Ramos (cell line): ENCODE measurements around the gene PTPRD.

Experiments
- in situ Hi-C: fragments of 300-500 bp; cut with MboI; formaldehyde crosslinking; loops from one replicate; pipeline ENCODE4 v1.14.3; 2022; ENCODE audit warnings: low sequenced_read_pairs; ENCODE audit not compliant: unreplicated experiment

PTPRD gene

DNA sequence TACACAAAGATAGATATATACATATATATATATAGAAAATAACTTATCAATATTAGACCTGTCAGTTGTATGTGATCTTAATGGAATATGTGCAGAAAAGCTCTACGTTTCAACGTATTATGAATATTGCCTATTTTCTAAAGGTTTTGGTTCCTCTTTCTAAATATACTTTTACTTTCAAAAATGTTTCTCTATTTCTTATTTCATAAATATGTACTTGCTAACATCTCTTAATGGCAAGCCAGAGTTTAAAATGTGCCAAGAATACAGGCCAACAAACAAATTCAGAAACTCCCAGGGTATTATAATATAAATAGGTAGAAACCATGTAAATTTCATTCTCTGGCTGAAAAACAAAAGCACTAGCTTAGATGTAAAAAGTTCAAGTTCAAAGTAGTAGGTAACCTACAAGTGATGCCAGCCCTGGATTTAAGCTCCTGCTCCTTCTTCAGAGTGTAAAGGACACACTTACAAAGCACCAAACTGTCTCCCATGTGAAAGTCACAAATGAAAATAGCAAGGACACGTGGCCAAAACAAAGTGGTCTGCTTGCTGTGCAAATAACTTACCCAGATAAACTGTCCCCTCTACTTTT lies 2128.1 kb downstream of the PTPRD start:
- in situ Hi-C loops = no loop called here

DNA sequence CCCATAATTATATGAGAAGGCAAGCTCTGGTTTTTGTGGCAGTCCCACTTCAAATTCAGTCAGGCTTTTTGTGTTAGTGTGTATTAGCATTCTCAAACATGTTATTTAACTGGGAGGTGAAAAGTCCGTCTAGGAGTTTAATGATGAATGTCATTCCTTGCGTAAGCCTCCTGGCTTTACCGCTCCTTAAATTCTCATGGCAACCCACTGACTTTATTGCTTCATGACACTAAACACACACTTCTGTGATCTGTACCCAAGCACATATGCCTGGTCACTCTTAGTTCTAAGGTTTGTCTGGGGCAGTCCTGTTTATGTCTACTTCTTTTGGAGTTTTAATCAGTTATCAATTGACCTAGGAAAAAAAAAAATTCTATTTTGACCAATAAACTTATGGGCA lies 2135.4 kb downstream of the PTPRD start:
- in situ Hi-C loops = no loop called here

DNA sequence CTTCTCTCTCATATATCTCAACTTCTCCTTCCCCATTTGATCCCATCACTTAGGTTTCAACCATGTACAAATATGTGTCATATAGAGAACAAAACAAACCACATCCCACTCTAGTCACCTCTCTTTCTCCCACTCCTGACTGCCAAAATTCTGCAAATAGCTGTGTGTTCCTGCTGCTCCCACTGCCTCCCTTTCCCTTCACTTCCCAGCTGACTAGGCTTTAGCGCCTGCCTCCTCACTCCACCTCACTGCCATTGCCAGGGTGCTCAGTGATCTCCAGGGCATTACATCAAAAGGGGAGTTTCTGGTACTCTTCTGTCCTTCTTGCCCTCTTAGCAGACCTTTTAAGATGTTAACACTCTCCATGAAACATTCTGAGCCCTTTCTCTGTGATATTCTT lies 2137.9 kb downstream of the PTPRD start:
- in situ Hi-C loops = no loop called here

DNA sequence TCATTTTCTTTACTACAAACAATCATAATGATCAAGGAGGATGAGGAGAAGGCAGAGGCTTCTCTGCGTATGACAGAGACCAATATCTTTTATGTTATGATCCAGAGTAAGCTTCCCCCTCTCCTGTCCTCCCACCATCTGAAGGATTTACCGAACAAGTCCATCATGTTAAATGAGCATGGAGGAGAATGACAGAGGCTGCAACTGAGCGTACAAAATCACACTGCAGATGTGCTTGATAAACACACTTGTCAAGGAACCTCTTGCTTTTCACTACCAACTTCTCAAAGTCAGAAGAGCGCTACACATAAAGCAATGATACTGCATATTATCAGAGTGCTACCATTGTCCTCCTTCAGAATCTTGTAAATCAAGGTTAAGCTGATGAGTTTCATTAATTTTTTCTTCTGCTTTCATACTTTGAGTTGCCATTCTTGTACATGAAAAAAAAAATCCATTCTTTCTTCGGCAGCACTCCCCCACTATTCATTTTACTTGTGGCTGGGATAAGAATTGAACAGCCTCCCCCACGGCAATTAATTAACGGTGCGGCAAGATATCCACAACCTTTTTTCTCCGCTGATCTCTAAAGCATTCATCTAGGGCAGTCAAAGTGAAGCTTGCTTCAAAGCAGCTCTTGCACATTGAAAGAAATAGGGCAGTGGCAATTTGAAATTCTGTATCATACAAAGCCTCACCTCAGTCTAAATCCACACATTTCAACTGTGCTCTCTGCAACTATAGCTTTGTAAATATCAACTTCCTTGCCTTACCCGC lies 2139.4 kb downstream of the PTPRD start:
- in situ Hi-C loops = no loop called here

DNA sequence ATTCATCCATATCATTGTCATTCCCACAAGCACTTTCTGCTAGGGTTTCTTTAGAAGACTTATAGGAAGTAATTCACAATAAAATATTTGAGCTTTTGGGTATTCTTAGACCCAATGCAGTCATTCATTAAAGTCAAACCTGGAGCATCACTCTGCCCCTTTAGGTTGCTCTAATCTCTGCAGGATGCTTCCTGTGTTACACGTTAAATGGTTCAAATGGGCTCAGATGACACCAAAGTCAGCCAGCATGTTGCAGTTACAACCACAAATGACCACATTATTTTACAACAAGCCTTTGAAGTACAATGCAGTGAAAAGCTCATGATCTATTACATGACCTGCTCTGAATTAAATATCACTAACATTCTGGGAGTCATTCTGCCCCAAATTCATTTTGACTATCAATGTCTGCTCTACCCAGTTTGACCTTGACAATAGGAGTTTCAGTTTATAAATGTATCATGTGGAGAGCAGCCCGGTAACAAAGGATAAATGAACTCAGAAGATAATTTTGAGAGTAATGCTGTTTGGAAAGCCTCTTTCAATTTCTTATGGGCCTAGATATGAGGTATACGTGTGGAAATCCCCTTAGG lies 2144.7 kb downstream of the PTPRD start:
- in situ Hi-C loops = no loop called here

DNA sequence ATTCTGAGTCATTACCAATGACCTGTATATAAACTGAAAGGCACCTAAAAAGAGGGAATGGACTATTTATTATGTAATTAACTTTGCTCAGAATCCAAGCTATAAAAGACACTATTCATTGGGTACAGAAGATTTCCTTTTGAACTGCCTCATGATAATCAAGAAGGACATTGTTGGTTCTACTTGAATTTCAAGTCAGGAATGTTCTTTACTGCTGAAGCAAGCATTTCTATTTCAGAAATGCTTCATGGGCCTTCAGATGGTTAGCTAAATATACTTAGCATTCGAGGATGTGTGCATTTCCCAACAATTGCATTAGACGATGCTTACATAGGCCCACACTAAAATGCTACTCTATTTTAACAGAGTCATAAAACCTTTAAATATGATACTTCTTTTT lies 2155.0 kb downstream of the PTPRD start:
- in situ Hi-C loops = no loop called here

DNA sequence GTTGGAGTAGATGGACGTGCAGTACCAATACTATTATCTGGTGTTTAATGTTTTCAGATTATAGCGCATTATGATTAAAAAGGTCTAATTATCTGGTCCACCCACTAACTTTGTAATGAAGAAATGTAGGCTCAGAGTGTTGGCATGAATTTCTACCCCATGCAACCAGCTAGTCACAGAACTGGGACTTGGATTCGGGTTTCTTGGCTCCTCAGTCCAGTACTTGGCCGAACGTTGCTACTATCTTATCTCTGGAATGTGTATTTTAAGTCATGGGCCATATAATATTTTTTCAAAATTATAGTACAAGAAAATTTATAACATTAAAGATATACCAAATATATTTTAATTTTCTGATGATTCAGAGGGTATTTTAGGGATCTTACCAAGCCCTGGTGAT lies 2155.7 kb downstream of the PTPRD start:
- in situ Hi-C loops = no loop called here

DNA sequence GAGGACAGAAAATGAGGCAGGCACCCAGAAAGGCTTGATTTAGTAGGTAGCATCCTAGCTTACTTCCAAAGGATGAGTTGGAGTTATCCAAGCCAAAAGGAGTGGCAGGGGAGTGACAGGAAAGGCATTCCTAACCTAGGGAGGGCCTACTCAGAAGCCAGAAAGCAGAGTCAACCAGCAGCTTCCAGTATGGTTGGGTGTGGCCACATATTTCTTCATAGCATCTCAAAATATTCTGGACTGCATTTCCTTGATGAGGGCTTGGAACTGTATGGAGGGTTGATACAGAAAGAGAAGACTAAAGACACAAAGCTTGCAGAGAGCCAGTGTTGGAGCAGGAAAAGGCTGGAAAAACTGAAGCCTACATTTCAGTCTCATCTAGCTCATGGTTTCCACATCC lies 2156.5 kb downstream of the PTPRD start:
- in situ Hi-C loops = no loop called here

DNA sequence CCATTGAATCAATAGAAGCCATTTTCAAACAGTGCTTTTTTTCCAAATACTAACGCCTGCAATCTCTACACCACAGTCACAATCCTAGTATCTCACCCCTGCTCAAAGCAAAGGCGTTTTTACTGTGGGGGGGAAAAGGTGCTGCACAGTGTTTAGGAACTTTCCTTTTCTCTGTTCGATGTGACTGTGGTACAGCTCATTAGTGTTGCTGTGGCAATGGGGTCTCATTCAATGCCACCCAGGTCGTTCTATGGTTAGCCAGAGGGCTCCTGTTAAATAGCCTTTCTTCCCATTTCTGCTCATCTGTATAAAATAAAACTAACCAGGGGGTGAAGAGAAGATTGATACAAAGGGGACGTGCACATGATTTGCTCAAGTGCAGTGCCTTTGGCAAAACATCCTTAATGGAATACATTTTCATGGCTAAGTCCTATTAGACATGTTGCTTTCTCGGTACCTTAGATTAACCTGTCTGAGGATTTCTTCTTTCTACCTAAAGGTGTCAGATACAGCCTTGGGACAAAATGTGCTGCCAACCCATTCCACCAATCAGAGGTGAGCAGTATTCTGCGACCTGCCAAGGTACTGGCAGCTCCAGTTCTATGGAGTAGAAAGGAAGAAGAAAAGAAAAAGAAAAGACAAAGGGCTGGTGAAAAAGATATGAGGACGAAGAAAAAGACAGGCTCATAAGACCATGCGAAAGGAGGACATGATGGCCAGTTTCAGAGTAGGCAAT lies 2161.8 kb downstream of the PTPRD start:
- in situ Hi-C loops = no loop called here

DNA sequence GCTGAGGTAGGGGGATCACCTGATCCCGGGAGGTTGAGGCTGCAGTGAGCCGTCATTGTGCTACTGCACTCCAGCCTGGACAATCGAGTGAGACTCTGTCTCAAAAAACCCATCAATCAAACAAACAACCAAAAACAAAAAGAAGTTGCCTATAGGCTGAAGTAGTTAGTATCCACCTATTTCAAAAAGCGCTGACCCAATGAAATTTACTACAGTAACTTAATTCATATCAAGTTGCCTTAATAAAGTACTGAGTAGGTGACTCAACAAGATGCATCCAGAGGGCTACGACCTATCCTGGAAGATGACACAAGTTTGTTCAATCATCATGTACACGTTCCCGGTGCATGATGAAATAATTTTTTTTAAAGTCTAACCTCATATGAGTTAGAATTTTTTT lies 2164.6 kb downstream of the PTPRD start:
- in situ Hi-C loops = no loop called here

DNA sequence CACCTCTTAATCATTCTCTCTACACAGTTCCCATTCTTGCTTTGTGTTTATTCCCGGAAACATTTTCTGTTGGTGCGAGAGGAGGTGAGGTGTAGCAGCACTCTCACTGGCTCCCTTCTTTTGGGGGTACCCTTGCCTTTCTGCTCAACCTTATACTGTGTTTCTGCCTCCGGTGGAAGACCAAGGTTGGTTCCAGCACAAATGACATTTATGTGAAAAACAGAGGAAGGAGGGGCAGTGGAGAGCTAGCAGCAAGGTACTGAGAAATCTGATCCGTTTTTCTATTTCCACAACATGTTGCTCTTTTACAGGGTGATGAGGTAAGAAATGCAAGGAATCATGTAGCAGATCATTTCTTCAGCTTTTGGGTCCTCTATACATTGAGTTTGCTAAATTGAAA lies 2165.2 kb downstream of the PTPRD start:
- in situ Hi-C loops = no loop called here

DNA sequence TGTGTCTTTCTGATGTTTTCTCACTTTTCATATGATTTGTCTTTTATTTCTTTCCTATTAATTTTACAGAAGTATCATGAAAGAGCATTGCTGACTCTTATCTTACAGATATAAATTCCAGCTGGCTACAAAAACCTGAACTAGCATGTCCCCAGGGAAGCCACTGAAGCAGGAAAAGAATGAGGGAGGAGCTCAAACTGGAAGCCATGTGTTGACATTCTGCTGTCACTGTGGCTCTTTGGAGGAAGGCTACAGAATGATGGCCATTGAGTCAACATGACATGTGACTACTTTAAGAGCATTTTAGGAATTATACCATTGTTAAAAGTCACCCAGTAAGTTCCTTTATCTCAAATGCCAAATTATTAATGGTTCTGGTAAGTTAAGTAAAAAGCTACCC lies 2174.9 kb downstream of the PTPRD start:
- in situ Hi-C loops = no loop called here

DNA sequence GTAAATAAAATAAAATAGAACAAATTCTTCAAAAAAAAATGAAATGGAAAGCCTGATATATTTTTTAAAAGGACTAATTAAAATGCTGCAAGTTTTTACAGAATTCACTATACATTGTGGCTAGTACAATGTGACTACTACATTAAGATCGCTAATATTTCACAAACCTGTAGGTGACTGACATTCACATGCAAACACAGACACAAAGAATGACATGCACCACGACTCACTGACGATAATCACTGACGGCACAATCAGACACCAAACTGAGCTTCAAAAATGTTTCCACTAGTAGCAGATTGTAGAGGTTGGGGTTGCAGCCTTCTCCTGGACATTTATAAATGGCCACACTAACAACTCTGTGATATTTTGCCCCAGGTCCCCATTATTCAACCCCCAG lies 2175.5 kb downstream of the PTPRD start:
- in situ Hi-C loops = no loop called here

DNA sequence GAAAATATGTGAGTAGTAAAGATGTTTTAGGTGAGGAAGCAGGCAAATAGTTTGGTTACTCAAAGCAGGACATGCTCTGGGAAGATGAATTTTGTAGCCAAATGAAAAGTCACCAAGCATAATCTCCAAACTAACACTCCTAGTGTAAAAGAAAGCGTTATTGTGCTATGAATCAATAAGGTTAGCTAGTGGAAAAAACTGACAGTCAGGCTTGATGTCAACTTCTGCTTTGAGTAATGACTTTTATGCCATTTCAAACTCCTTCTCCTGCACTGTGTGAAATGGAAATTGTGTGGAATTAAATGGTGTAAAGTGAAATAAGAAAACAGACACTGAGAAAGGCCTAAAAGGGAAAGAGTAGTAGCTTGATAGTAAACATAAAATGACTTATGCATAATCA lies 2176.0 kb downstream of the PTPRD start:
- in situ Hi-C loops = no loop called here

DNA sequence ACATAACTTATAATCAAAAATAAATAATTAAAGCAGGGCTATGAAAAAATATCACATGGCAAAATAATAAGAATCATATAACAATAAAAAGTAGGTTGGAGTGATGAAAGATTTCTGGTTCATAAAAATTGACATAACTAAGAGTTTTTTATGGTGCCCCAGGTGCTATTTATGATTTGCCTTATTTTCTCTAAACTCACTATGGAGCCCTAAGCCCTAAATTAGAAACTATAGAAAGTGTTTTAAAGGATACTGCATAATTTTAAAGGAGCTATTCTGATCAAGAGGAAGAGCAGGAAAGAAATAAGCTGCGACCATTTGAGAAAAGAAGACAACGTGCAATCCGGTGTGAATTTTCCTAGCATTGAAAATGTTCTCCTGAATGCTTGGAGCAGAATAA lies 2178.2 kb downstream of the PTPRD start:
- in situ Hi-C loops = no loop called here

DNA sequence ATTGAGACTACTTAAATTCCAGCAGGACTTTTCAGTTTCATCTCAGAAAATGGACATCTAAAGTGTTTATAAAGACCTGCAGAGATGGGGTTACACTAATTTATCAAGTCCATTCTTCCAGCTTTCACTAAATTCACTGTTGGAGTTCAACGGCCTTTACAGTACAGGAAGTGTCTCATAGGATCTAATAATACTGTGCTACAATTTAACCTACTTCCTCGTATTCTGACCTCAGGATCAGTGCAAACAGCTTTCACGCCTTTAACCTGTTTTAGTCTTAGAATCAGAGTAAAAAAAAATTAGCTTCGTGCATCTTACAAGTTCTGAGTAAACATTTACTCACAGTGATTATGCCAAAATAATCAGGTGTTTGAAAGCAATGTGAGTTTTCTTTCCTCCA lies 2180.6 kb downstream of the PTPRD start:
- in situ Hi-C loops = no loop called here

DNA sequence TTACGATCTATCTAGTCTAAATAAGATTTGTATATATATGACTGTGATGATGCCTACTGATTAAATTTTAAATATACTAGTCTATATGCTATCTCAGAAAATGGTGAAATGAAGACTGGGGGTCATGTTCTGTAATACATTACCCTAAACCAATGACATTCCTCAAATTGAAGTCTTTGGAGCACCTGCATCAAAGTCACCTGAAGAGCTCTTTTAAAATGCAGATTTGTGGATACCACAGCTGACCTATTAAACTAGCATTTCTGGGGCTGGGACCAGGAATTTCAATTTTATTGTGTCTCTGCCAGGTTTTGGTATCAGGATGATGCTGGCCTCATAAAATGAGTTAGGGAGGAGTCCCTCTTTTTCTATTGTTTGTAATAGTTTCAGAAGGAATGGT lies 2181.3 kb downstream of the PTPRD start:
- in situ Hi-C loops = no loop called here

DNA sequence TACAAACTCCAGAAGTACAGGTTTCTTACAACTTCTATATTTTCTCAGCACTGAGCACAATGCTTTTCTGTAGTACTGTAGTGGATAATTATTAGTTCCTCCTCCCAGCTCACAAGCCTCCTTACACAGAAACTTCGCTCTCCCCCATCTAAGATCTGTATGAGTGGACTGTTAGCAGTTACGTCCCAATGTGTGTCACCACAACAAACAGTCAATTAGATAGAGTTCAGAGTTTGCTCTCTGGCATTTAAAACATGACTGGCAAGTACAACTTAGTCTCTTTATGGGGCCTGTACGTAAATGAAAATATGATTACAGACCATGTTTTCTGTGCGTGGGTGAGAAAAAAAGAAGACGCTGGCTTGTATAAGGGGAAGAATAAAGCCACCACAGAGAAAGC lies 2181.9 kb downstream of the PTPRD start:
- in situ Hi-C loops = no loop called here

DNA sequence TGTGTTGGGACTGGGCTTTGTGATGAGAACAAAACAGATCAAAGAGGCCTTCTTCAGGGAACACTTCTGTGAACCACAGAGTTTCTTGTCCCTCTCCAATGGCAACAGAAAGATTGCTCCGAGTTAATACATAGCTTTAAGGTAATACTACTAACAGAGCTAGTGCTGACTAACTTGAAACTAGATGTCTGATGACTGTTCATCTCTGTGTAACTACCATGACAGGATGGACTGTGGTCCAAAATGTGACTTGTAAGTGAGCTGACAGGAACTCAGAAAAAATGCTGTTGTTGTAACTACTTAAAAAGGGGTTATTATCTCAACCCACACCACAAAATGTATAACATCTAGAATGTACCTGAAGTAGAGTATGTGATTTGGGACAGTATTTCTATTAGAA lies 2183.0 kb downstream of the PTPRD start:
- in situ Hi-C loops = no loop called here

DNA sequence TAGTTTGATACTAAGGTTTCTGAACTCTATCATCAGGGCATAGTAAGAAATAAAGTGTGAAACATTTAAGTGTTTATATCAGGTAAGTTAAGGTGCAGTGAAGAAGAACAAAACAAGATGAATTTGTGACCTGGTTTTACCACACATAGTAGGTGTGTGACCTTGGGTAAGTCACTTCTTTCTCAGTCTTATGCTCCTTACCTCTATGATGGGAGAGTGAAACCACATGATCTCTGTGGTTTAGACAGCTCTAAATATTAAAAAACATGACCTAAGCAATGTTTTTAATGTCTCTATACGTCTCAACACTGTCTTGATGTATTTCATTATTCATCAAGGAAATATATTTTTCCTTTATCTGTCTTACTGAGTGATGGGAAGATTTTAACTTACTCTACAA lies 2183.6 kb downstream of the PTPRD start:
- in situ Hi-C loops = no loop called here

DNA sequence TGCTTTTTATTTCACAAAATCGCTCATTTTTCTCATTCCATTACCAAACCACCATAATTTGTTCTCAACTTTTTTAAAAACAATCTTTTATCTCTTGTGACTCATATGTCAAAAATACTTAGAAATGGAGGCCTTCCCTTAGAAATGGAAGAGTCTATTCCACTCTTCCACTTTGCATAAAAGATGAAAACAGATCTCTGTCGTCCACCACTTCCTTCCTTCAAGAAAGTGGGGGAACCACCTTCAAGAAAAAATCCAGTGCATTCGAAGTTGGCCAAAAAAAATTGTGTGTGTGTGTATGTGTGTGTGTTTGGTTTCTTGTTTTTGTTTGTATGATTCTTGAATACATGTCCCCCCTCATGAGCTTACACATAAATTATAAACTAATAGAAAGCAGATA lies 2184.4 kb downstream of the PTPRD start:
- in situ Hi-C loops = no loop called here
